ENCODE measurements around the gene HMGN1.

DNA sequence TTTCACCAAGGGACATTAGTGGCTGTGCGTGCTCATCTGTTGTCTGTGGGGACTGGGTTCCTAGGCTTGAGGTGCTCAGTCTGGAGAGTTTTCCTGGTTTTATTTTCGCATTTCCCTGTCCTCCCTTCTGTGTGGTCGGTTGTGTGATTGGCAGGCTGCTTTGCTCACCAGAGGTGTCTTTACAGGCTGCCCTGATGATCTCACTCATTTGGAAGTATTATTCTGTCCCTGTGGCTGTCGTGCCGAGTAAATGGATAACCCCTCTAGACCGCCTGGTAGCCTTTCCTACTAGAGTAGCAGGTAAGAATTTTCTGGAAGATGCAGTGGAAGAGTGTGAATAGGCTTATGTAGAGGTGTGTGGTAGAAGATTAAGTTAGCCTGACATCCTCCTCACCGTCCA lies 44.1 kb upstream of the HMGN1 start:
- TF ChIP-seq EP300 (IDR thresholded peaks at IDR 0.05; ENCODE audit: borderline replicate concordance) (no peak), CEBPB (IDR thresholded peaks at IDR 0.05) (no peak)

Data from Ishikawa (cell line).